Body of pancreas (tissue), 4 donors: ENCODE measurements around the gene SORCS2.

ENCODE experiments used
- CTCF ChIP-seq, 7 experiments: fragments of 450-650 bp in 4 of 7; fragments of 200-600 bp in 3 of 7; sonication (generic) in 3 of 7; IDR thresholded peaks; one replicate each; pipeline ENCODE4 v1.5.1; 2016 to 2019; ENCODE audit warnings: antibody characterized with exemption in 7 of 7
- POLR2A ChIP-seq, 3 donors: fragments of 450-650 bp; IDR thresholded peaks; one replicate each; pipeline ENCODE4 v1.6.1; 2016; ENCODE audit warnings: antibody characterized with exemption in 3 of 3, mild to moderate bottlenecking in 2 of 3

- no peak for TF ChIP-seq CTCF (IDR thresholded peaks at IDR 0.05)
- TF ChIP-seq POLR2A (IDR thresholded peaks at IDR 0.05): no peak
These were observed 5.7 kb upstream of the SORCS2 start for GRCh38 chr4:7186516-7187167.
